GM18507 (cell line): ENCODE results near the gene PINK1.
"Not testable (repeated sequence)": the region's sequence is repeated elsewhere in the genome, so short reads cannot be mapped to it uniquely, and the experiment has no call there.

ENCODE experiments used
- DNase-seq: peaks from one replicate; pipeline ENCODE4 v3.0.0; 2011; ENCODE audit warnings: low read depth; ENCODE audit not compliant: insufficient read length; ENCODE audit errors: extremely low spot score
- FAIRE-seq: peaks from 2 replicates; lab custom pipeline; 2011; peaks lifted over from hg19 to GRCh38; lab: Jason Lieb, UNC

The PINK1 gene

GRCh38 chr1:20606801-20607570 is 26.3 kb upstream of the PINK1 start:
- DNase-seq, FAIRE-seq: not testable (repeated sequence)

- DNase-seq: no peak
- FAIRE-seq: no peak
Observed at GRCh38 chr1:20609541-20609940, 23.7 kb upstream of the PINK1 start.

- DNase-seq: no peak
- no peak for FAIRE-seq
Observed at GRCh38 chr1:20610970-20611369, 22.3 kb upstream of the PINK1 start.

- no peak for FAIRE-seq
- no peak for DNase-seq
Observed at GRCh38 chr1:20611652-20612051, 21.6 kb upstream of the PINK1 start.

DNA sequence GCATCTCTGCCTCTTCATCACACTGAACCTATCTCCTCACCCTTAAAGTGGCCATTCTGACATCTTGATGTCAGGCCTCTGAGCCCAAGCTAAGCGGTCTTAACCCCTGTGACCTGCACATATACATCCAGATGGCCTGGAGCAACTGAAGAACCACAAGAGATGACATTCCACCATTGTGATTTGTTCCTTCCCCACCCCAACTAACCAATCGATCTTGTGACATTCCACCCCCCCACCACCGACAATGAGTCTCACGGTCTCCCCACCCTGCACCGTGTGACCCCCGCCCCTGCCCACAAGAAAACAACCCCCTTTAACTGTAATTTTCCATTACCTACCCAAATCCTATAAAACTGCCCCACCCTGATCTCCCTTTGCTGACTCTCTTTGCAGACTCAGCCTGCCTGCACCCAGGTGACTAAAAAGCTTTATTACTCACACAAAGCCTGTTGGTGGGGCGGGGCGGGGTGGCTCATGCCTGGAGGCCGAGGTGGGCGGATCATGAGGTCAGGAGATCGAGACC is 21.0 kb upstream of the PINK1 start:
- FAIRE-seq (no peak), DNase-seq (no peak)

GRCh38 chr1:20614131-20614579 is 19.1 kb upstream of the PINK1 start:
- DNase-seq (no peak), FAIRE-seq (no peak)

DNA sequence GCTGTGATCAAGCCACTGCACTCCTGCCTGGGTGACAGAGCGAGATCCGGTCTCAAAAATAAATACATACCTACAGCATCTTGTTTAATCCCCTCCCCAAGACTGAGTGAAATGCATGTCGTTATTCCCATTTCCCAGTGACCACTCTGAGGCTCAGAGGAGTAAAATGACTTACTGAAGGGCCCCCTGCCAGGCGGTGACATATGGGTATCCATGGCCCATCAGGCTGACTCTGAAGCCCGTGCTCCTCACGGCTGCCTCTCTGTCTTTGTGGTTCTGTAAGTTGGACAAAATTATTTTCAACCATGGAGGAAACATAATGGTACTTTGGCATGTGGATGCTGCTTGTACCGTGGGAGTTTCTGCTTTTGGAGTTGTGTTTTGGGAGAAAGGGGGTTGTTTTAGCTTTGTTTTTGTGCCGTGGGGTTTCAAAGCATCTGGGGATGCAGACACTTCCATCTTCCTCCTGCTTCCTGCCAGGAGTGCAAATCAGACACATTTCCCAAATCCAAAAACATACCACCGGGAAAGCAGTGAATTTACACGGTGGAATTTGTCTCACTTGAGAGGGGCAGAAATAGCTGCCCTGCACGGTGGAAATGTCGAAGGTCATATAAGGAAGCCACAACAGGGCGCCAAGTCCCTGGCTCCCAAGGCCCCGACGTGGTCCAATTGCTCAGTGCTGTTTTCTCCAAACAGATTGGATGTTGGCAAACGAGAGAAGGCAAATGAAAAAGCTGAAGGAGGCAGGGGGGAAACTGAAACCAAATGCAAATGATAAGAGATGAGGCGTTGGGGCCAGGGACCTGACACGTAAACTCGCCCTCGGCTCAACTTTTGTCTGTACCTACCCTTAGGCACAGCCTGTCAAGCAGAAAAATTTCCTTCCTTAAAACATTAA is 17.1 kb upstream of the PINK1 start:
- no peak for FAIRE-seq
- DNase-seq: no peak

- no peak for FAIRE-seq
- DNase-seq: no peak
Observed at GRCh38 chr1:20616847-20617487, 16.3 kb upstream of the PINK1 start.

DNA sequence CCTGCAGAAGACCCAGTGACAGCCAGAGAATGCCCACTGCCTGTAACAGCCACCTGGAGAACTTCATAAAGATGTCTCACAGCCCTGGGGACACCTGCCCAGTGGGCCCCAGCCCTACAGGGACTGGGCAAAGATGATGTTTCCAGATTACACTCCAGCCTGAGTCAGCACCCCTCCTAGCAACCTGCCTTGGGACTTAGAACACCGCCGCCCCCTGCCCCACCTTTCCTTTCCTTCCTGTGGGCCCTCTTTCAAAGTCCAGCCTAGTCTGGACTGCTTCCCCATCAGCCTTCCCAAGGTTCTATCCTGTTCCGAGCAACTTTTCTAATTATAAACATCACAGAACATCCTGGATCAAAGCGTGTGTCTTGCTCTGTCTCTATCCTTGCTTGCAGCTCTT is 14.7 kb upstream of the PINK1 start:
- no peak for DNase-seq
- FAIRE-seq: no peak

DNA sequence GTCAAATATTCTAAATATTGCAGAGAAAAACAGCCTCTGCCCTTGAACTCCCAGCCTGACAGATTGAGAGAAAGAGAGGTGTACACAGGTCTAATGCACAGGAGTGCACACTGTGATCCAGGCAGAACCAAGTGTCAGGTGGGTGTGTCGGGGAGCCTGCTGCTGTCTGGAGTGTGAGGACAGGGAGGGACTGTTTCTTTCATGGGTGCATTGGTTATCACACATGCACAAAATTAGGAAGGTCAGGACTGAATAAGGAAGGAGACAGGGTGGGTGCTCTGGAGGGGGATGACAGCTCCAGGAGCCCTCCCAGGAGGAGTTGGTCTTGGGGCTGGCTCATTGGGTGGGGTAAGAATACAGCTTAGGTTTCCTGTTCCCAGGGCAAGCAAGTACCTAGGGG is 13.3 kb upstream of the PINK1 start:
- no peak for DNase-seq
- FAIRE-seq: no peak

DNA sequence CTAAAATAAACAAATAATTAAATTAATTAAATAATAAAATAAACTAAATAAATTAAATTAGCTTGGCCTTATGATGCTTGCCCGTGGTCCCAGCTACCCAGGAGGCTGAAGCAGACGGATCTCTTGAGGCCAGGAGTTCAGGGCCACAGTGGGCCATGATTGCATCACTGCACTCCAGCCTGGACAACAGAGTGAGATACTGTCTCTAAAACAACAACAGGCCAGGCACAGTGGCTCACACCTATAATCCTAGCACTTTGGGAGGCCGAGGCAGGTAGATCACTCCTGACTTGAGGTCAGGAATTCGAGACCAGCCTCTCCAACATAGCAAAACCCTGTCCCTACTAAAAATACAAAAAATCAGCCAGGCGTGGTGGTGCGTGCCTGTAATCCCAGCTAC is 12.2 kb upstream of the PINK1 start:
- FAIRE-seq (no peak), DNase-seq (no peak)

DNA sequence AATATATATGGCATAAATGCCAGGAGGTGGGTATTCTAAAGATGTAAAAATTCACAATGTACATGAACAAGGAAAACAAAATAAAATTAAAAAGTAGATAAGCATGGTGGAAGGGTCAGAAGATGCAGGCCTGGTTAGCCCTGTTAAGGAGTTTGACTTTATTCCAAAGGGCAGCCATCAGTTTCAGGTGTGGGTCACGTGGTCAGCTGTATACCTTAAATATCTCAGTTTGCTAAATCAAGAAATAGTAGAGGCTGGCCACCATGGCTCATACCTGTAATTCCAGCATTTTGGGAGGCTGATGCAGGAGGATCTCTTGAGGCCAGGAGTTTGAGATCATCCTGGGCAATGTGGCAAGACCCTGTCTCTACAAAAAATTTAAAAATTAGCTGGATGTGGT is 8.5 kb upstream of the PINK1 start:
- FAIRE-seq (no peak), DNase-seq (no peak)

DNA sequence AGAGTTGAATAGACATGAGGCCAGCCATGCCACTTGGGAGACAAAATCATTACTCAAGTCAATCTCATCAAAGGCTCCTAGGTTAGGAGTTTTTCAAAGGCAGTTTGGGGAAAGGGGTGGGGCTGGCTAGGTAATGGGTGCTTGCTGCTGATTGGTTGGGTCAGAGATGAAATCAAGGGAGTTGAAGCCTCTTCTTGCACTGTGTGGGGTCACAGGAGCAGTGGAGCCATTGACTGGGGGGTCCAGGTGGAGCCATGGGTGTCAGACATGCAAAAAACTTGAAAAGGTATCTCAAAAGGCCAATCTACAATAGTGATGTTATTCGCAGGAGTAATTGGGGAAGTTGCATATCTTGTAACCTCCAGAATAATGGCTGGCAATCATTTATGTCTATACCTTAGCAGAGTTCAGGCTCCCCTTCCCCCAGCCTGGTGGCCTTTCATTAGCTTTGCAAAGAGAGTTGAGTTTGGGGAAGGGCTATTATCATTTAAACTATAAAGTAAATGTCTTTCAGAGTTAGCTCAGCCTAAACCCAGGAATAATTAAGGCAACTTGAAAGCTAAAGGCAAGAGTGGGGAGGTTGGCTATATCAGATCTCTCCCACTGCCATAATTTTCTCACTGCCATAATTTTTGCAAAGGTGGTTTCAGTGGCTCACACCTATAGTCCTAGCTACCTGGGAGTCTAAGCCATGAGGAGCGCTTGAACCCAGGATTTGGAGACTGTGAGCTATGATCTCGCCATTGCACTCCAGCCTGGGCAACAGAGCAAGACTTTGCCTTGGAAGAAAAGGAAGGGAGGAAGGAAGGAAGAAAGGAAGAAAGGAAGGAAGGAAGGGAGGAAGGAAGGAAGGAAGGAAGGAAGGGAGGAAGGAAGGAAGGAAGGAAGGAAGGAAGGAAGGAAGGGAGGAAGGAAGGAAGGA is 7.8 kb upstream of the PINK1 start:
- FAIRE-seq (no peak), DNase-seq (no peak)

GRCh38 chr1:20626098-20626427 is 7.2 kb upstream of the PINK1 start:
- FAIRE-seq (no peak), DNase-seq (no peak)

- DNase-seq: no peak
- no peak for FAIRE-seq
Observed at GRCh38 chr1:20626524-20626923, 6.7 kb upstream of the PINK1 start.

GRCh38 chr1:20630729-20631128 is 2.5 kb upstream of the PINK1 start:
- DNase-seq (no peak), FAIRE-seq (no peak)

- no peak for DNase-seq
- no peak for FAIRE-seq
Observed at GRCh38 chr1:20632386-20632785, 872 bp upstream of the PINK1 start.

DNA sequence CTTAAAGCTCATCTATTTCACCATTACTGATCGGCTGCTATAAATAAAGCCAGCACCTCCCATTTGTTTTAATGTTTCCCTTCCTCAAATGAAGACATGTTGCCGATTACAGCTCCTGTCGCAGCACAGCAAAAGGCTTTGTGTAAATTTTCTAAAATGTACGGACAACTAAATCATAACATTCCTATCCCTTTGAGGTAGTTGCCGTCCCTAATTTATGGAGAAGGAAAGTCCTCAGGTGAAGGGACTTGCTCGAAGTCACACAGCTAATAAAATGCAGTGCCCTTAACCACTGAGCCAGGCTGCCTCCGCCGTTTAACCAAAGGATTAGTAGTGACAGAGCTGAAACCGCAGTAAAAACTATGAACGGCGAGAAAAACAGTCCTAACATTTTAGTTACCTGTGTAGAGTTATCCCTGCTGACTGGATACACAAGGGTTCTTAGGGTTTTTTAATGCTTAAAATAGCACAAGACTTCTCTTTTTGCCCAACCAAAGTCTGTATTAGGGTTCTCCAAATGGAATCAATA is 871 bp downstream of the PINK1 start:
- DNase-seq (no peak), FAIRE-seq (peak; percentile 59)

GRCh38 chr1:20634594-20635084 is 1.4 kb downstream of the PINK1 start:
- DNase-seq: no peak
- FAIRE-seq: no peak
